Measurements from ENCODE around the gene LEMD3. TPM values are rescaled to one million over a fixed set of nuclear protein-coding genes. Genes with fewer than 3 reads are reported as not detected.
"Not testable (repeated sequence)": the region's sequence is repeated elsewhere in the genome, so short reads cannot be mapped to it uniquely, and the experiment has no call there.

The LEMD3 gene
- total RNA-seq, 4 donors from 2014 or later = 16.1 to 46.6 (median 30.0) TPM

DNA sequence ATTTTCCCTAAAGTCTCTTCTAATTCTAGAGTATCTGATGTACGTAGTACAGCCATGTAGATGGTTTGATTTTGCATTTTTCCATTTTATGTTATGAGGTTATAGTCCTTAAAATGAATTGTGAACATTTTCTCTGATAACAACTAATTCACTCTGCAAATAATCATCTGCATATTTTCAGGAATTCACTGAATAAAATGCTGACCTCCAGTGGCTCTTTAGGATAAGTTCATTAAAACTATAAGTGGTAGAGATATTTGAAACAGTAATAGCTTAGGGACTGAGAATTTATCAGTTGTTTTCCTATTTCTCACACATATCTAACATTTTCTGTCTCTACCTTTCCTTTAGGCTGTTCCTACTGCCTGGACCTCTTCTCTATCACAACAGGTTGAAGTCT, 113.5 kb downstream of the LEMD3 start:
- TF ChIP-seq POLR2A (IDR thresholded peaks at IDR 0.05) = no peak
- TF ChIP-seq, protein P1, sequence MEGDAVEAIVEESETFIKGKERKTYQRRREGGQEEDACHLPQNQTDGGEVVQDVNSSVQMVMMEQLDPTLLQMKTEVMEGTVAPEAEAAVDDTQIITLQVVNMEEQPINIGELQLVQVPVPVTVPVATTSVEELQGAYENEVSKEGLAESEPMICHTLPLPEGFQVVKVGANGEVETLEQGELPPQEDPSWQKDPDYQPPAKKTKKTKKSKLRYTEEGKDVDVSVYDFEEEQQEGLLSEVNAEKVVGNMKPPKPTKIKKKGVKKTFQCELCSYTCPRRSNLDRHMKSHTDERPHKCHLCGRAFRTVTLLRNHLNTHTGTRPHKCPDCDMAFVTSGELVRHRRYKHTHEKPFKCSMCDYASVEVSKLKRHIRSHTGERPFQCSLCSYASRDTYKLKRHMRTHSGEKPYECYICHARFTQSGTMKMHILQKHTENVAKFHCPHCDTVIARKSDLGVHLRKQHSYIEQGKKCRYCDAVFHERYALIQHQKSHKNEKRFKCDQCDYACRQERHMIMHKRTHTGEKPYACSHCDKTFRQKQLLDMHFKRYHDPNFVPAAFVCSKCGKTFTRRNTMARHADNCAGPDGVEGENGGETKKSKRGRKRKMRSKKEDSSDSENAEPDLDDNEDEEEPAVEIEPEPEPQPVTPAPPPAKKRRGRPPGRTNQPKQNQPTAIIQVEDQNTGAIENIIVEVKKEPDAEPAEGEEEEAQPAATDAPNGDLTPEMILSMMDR (IDR thresholded peaks at IDR 0.05) = no peak
- Histone ChIP-seq H3K36me3 (no peaks in the 10 kb centered on the region), H3K27me3 (peaks cover 0 to 19% (median 0%) of the 10 kb centered on the region in 4 donors), H3K4me3 (no peak overlapping the region), H3K9me3 (no peaks in the 10 kb centered on the region), H3K27ac (no peak overlapping the region), H3K4me1 (peaks cover 0 to 34% (median 3%) of the 10 kb centered on the region in 3 donors)
- WGBS, 2 donors = 61 to 83% methylated on average over 1 of the region's 1 CpG
- DNase-seq = no peak
- intact Hi-C loops (cut with DNase I) = no loop called here

DNA sequence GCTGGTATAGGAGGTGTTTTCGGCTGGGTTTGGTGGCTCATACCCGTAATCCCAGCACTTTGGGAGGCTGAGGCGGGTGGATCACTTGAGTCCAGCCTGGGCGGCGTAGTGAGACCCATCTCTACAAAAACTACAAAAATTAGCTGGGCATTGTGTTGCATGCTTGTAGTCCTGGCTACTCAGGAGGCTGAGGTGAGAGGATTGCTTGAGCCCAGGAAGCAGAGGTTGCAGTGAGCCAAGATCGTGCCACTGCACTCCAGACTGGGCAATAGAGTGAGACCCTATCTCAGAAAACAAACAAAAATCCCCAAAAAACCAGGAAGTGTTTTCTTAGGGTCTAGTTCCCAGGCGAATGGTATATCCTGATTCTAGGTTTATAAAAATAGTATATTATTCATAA, 116.1 kb downstream of the LEMD3 start:
- H3K36me3 ChIP-seq; H3K27me3 ChIP-seq; intact Hi-C loops (cut with DNase I); H3K4me3 ChIP-seq; H3K27ac ChIP-seq; H3K9me3 ChIP-seq; DNase-seq: not testable (repeated sequence)
- WGBS, 2 donors = 89 to 93% methylated on average over 7 of the region's 7 CpGs
- peaks cover 0 to 12% (median 0%) of the 10 kb centered on the region in 3 donors for H3K4me1 ChIP-seq

DNA sequence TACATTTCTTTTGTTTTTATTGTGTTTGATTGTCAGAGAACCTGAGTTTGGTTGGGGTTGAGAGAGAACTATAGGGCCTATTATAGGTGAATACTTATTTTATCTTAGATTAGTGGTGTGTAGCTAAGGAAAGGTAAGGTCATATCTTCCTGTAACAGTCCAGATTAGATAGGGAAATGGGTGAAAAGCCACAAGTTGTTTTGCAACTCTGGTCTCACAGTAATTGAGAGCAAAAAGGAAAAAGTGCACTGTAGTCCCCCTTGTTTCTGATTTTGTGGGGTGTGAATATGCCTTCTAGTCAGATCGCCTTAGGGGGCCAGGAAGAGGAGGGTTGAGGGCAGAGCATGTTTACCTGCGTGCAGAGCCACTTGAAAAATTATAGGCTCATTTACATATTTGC, 118.0 kb downstream of the LEMD3 start:
- TF ChIP-seq POLR2A (IDR thresholded peaks at IDR 0.05) = no peak
- TF ChIP-seq, protein P1 (IDR thresholded peaks at IDR 0.05) = no peak
- Histone ChIP-seq H3K36me3 (no peaks in the 10 kb centered on the region), H3K9me3 (no peaks in the 10 kb centered on the region), H3K4me1 (peaks cover 0 to 4% (median 0%) of the 10 kb centered on the region in 3 donors), H3K27me3 (no peaks in the 10 kb centered on the region), H3K4me3 (no peak overlapping the region), H3K27ac (no peak overlapping the region)
- 69 to 72% methylated on average over 2 of the region's 2 CpGs for WGBS, 2 donors
- intact Hi-C loops (cut with DNase I) = no loop called here
- no peak for DNase-seq

DNA sequence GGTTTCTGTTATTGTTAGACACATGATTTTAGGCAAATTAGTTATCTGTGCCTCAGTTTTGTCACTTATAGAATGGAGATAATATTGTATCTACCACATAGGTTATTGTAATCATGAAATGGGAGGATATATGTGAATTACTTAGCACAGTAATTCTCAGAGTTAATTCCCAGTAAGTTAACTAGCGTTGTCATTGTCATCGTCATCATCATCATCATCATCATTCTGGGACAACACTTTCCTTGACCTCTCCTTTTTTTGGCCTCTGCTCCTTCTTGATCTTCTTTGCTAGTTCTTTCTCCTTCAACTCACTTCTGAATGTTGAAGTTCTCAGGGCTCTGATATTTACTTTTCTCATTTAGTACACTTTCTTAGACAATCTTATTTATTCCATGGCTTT, 122.9 kb downstream of the LEMD3 start:
- Histone ChIP-seq H3K9me3 (no peaks in the 10 kb centered on the region), H3K4me1 (no peaks in the 10 kb centered on the region), H3K27me3 (no peaks in the 10 kb centered on the region), H3K4me3 (no peak overlapping the region), H3K27ac (no peak overlapping the region), H3K36me3 (no peaks in the 10 kb centered on the region)
- no peak for DNase-seq
- intact Hi-C loops (cut with DNase I) = no loop called here
- 88 to 94% methylated on average over 2 of the region's 2 CpGs for WGBS, 2 donors
- no peak for TF ChIP-seq POLR2A (IDR thresholded peaks at IDR 0.05)
- TF ChIP-seq, protein P1 (IDR thresholded peaks at IDR 0.05) = no peak

DNA sequence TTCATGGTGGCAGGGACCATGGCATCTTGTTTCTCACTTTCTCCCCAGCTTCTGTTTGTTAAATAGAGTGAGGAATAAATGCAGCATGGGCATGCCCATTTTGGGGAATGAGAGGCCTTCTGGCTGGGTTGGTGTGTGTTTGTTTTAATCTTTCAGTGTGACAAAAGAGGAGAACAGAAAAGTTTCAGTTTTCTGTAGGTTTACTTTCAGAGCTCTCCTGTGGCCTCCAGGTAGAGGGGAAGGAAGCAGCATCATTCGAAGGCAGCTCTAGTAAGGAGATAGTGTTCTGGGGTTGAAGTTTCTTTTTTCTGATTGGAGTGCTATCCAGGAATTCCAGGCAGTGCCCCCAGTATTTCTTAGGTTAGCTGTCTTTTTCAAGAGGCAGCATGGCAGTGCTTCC, 124.4 kb downstream of the LEMD3 start:
- H3K4me3 ChIP-seq = no peak overlapping the region
- no peaks in the 10 kb centered on the region for H3K9me3 ChIP-seq
- no peaks in the 10 kb centered on the region for H3K4me1 ChIP-seq
- intact Hi-C loops (cut with DNase I) = no loop called here
- no peak for DNase-seq
- H3K36me3 ChIP-seq = no peaks in the 10 kb centered on the region
- H3K27me3 ChIP-seq = no peaks in the 10 kb centered on the region
- TF ChIP-seq POLR2A (IDR thresholded peaks at IDR 0.05) = no peak
- TF ChIP-seq, protein P1 (IDR thresholded peaks at IDR 0.05) = no peak
- 100% methylated on average over 1 of the region's 1 CpG for WGBS, 2 donors
- H3K27ac ChIP-seq = no peak overlapping the region

DNA sequence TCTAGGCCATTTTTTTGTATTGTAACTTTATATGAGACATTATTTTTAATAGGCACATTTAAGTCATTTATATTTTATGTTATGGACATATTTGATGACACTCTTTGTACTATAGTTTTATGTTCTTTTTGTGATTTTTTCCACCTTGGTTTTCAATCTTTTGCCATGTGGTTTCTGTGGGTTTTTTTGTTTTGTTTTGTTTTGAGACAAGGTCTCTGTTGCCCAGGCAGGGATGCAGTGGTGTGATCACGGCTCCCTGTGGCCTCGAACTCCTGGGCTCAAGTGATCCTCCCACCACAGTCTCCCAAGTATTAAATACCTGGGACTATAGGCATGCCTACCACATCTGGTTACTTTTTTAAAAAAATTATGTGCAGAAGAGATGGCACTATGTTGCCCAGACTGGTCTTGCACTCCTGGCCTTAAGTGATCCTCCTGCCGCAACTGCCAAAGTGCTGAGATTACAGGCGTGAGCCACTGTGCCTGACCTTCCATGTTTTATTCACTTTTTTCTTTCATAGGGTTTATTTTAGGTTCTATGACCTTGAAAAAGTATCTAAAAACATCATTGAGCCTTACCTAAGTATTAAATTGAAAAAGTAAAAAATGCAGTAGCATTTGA, 125.4 kb downstream of the LEMD3 start:
- Histone ChIP-seq H3K36me3 (no peaks in the 10 kb centered on the region), H3K27me3 (no peaks in the 10 kb centered on the region), H3K4me1 (no peaks in the 10 kb centered on the region), H3K4me3 (no peak overlapping the region), H3K9me3 (no peaks in the 10 kb centered on the region), H3K27ac (no peak overlapping the region)
- WGBS, 2 donors = 77 to 83% methylated on average over 4 of the region's 4 CpGs
- intact Hi-C loops (cut with DNase I) = no loop called here
- DNase-seq = no peak
- TF ChIP-seq, protein P1 (IDR thresholded peaks at IDR 0.05) = no peak
- no peak for TF ChIP-seq POLR2A (IDR thresholded peaks at IDR 0.05)

Data from esophagus squamous epithelium (tissue), 5 donors.